GM21423 (cell line): ENCODE data around the gene SDCCAG8.

Experiments used
- ATAC-seq: cut with Tn5 transposase; IDR thresholded peaks from one replicate; pipeline ENCODE4 v1.9.1; 2021; ENCODE audit warnings: mild to moderate bottlenecking, moderate library complexity; ENCODE audit not compliant: unreplicated experiment

The SDCCAG8 gene

DNA sequence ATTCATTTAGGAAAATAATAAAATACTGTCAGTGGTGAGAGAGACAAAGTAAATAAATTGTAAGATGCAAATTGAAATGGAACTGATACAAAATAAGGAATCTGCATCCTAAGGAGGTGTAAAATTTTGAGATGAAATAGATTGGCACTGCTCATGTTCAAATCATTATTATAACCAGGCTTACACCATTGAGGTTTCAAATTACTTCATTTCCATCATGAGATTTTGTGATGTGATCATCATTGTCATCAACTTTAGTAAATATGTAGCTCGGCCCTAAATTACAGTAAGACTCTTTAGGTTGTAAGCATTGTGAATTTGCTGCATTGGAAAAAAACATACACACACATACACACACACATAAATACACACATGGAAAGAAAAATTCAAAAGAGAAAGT lies 123.4 kb downstream of the SDCCAG8 start:
- ATAC-seq = no peak

DNA sequence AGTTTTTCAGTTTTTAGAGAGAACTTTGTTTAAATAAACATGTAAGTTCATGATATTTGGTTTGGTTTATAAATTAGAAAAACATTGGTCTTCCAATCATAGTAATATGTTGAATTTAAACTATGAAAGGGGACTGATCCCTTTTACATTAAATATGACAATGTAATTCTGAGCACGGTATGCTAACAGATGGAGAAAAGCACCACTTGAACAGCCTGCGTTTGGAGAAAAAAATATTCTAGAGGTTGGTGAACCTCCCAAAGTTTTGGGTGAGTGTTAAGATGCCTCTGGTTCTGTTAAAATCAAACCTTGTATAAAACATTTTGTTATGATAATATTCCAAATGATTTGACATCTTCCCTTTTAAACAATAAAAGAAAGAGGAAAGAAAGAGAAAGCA lies 123.9 kb downstream of the SDCCAG8 start:
- ATAC-seq = no peak

DNA sequence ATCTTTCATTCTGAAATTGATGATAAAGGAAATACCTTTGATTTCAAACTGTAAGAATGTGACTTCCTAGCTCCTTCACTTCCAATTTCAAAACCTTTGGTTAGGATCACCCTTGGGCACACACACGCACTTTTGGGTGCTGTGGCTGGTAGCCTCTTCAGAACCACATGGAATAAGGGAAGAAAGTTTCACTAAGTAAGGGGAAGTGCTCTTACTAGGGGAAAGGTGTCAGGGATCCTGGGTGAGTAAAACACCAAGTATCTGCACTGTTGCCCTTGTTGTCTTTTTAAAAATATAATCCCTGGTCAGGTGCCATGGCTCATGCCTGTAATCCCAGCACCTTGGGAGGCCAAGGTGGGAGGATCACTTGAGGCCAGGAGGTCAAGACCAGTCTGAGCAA lies 132.4 kb downstream of the SDCCAG8 start:
- ATAC-seq = no peak

DNA sequence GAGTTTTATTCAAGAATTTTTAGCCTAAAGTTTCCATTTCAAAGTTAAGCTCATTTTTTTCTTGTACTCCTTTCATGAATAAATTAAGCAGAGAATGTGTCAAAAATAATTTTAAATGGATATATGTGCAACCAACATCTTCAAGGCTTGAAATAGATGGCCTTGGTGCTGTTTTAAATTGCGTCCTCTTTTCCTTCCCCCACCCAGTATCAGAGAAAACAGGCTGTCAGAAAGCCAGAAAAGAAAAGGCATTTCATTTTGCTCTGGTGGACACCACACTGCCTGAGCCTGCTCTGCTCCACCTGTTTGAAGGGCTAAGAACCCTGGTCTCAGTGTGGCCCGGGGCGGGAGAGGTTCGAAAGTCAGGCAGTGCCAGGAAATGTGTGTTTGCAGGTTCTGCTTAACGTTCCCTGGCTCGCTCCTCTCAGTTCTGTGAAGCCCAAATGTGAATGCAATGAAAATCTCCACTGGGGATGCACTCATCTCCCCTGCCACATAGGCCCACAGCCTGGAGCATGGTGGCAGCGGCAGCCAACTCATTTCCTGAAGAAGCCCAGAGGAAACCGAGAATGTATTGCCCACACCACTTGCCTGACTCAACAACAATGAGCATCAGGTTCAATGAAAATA lies 134.4 kb downstream of the SDCCAG8 start:
- no peak for ATAC-seq

DNA sequence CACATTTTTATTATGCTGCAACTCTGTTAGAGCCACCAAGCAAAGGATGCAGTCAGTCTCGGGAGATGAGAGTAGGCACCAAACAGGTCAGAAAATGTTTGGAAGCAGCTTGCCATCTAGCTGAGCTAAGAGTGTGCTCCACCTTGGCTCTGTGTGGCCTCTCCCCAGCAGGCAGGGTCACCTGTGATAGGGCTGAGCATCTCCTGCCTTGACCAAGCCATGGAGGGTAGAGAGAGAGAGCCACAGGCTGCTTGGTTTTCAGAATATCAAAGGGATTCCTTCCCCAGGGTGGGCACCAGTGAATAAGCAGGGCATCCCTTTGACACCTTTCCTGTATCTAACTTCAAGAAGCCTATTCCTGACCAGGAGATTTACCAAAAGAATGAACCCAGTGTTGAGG lies 135.5 kb downstream of the SDCCAG8 start:
- ATAC-seq = no peak

DNA sequence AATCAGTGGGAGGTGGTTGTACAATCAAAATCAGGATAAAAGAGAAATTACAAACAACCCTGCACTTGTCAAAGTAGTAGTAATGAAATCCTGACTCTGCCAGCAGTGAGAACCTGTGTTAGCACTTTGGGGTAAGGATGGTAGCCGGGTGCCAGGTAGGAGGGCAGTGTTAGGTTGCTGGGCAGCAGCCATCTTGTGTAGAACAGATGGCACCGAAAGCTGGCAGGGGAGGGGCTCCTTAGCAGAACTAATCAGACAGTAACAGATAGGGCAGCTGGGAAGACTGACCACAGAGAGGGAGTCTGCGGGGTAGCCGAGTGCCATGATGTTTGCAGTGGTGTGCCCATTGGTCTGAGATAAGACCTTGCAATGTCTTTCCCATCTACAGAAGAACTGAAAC lies 137.3 kb downstream of the SDCCAG8 start:
- ATAC-seq = no peak

DNA sequence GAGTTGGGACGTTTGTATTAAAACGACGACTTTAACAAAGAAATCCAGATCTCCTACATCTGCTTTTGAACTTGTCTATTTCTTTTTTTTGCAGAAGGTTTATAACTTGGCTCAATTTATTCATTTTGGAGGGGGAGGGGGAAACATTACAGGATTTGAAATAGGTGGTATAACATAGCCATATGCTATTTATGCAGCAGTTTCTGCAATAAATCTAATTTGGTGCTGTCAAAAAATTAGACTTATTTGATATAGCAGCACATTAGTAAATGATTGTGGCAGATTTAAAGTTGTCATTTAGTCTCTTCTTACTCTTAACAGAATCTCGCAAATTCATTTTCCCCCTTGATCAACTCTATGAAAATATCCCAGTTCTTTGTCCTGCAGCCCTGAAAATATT lies 138.2 kb downstream of the SDCCAG8 start:
- no peak for ATAC-seq

DNA sequence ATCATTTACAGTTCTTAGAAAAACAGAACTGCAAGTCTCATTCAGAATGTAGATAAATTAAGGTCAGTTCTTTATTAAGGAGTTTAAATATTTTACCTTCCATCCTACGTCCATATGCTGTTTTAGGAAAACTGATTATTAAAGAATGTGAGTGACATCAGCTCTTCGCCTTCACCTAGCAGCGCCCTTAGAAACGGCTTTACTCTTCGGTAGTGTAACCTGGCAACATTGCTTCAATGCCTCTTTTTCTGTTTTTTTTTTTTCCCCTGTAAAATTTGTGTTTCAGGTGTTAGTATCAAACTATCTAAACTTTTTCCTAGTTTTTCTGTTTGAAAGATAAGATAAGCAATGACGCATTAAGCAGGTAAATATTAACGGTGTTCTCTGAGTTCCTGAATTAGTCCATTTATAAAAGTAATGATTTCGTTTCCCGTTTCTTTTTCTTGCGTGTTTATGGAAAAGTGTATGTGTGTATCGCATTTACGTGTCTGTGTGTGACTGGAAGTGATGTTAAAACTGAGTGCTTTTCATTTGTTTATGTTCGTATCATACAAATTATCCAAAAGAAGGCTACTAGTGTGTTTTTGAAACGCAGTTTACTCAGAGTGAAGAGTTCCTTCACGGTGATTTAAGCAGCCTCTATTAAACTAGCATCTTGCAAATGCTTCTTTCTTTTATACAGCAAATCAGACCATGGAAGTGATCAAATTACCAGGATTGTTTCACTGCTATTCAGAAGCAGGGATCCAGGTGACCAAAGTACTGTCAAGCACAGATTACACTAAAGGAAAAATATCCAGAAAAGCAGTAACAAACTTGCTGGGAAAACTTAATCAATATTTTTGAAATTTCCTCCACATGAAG lies 139.0 kb downstream of the SDCCAG8 start:
- ATAC-seq = no peak

DNA sequence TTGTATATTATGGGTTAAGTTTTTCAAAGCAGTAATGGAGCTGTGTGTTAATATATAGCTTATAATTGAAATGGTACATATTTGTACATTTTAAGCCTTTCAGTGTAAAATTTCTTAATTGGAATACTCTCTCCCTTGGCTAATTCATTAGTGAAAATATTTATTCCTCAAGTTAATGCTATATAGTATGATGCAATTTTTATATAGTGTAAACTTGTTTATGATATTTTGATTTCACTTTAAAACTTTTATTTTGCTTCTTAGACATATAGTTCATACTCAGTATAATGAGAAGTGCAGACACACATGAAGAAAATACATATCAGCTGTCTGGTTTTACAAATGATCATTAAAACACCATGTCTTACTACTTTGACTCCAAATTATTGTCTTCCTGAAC lies 140.6 kb downstream of the SDCCAG8 start:
- no peak for ATAC-seq

DNA sequence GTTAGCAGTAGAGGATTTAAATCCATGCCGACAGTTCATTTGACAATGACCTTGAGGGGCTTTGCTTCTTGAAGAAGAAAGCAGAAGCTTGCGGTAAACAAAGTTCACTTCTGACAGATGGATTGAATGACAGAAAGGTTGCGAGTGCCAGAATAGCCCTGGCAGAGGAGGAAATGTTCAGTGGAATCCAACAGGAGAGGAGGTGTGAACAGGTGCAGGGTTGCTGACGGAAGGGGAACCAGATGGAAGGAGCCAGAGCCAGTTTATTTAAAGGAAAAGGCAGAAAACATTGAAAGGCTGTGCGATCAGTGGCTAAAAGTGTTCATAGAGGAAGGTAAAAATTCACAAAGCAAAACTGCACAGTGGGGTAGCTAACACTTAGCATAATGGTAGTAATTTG lies 141.0 kb downstream of the SDCCAG8 start:
- ATAC-seq = no peak

DNA sequence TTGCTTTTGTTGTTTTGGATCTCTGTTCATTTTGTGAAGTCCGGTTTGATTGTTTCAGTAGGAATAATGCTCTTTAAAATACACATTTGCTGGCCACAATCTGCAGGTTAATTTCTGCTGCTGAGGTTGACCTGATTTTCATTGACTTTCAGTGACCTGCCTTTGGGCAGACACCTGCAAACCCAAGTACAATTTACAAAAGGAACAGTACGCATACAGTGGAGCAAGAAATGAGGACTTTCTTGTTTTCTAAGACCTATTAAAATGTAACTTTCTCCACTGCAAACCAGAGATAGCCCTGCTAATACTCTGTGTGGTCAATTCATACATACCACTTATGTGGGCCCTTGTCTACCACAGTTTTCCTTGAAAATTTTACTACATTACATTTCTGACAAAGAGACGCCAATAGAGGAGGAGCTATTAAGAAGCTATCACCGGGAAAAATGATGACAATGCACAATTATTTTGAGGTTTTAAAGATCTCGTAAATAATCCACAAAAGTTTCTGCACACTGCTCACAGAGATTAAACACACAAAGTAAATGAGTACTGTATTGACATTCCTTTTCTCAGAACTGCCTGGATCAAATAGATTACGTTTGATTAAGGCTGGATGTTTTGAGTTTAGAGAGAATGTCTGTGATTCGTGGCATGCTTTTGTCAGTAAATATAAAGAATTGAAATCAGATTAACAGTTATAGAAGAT lies 141.9 kb downstream of the SDCCAG8 start:
- ATAC-seq = no peak

DNA sequence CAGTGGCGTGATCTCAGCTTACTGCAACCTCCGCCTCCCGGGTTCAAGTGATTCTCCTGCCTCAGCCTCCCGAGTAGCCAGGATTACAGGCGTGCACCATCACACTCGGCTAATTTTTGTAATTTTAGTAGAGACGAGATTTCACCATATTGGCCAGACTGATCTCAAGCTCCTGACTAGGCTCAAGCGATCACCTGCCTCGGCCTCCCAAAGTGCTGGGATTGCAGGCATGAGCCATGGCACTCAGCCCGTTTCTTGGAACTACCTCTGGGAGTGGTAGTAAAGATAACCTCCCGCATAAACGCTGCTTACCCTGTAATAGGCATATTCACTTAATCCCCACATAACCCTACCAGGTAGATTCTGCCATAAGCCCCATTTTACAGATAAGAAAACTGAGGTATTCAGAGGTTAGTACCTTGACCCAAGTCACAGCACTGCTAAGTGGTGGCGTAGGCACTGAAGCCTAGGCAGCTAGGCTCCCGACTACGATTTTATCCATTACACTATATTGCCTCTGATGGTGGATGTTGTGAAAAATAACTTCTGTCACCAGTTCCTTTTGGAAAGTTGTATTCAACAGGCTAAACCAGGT lies 143.8 kb downstream of the SDCCAG8 start:
- ATAC-seq = no peak

DNA sequence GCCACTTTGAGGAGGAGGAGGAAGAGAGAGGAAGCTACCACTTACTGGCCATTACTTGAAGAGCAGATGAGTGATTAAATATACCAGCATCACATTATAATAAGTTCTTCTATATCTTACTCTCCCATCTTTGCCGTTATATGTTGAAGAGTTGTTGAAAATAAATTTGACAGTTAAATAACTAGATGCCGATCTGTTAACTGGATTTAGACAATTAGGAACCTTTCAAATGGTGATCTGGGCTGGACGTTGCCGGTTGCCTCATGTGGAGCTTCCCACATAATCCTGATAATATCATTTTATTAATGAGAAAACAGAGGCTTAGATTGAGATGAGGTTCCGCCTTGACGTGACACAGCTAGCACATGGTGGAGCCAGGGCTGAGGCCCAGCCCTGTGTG lies 147.0 kb downstream of the SDCCAG8 start:
- ATAC-seq = no peak

DNA sequence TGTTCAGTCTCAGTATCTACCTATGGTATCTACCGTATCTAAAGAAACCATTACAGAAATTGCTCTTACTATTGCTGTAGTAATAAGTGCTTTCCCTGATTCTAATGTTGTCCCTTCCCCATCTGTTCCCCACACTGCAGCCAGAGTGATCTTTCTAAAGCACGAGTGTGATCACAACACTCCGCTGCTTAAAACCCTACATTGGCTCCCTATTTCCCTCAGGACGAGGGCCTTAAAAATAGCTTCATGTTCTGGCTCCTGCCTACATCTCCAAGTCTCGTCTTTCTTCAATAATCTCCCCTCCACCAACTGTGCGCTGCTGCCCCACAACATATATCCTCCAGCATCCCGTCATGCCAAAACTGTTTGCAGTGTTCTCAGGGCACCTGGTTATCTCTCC lies 150.6 kb downstream of the SDCCAG8 start:
- no peak for ATAC-seq

DNA sequence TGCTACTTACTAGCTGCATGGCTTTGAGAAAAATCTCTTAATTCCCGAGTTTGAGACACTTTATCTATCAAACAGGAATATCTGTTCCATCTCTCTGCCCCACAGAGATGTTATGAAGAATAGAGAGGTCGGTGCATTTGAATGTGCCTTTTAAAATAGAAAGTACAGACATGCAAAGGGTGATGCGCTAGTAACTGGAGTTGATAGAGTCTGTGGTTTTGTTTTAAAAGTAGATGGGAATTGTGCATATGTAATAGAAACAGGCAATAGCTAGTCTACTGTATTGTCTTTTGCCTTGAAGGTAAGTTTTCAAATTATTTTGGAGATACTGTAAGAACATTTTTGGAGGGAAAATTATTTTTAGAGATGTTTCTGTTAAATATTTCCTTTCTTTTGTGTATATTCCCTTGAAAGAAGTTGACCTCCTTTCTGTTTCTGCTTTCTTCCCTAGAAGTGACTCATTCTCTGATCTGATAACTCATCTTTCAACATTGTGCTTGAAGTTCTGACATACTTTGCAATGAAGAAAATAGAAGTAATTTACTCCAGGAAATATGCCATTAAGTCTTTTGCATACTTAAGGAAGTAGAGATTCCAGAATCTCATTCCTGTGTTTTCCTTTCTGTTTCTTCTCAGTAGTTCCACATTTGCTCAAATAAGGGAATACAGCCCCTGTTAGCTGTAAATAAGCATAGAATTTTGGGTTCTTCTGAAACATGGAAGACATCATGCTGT lies 151.6 kb downstream of the SDCCAG8 start:
- no peak for ATAC-seq

DNA sequence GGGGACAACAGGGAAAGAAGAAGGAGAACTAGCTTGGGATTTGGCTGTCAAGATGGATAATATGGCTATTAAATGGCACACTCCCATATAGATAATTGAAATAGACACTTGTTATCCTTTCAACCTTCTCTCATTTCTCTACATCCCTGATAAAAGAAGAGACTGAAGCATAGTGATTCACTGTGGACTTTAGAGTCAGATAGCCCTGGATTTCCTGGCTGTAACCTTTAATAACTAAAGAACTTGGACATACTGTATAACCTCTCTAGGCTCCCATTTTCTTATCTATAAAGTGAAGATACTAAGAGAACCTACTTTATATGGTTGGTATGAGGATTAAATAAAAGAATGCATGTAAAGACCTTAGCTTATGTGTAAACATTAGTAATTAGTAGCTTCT lies 152.6 kb downstream of the SDCCAG8 start:
- no peak for ATAC-seq

DNA sequence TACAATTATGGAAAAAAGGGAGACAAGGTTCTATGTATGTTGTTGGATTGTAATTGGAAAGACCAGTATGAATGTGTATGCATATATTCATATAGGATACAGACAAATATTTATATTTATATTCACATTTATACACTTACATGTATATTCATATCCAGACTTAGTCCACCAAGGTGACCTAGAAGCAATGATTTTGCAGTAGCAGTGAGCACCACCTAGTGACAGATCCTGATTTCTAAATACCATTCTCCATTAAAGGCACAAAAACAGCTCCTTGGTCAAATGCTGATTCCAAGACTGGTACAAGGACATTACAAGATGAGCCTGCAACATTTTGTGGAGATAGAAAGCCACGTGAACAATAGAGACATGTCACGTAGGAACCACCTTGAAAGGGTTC lies 153.4 kb downstream of the SDCCAG8 start:
- ATAC-seq = no peak

DNA sequence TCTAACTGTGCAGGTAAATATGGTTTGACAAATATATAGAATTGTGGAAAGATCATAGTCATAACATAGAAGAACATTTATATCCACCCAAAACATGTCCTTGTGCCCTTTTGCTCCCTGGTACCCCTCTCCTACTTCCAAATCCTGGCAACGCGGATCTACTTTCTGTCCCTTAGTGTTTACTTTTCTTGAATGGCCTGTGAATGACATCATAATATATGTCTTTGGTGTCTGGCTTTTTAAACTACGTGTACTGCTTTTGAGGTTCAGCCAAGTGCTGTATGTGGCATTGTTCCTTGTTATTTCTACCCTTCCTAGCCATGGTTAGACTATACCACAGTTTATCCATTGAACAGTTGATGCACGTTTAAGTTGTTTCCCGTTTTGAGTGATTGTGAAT lies 155.6 kb downstream of the SDCCAG8 start:
- no peak for ATAC-seq

DNA sequence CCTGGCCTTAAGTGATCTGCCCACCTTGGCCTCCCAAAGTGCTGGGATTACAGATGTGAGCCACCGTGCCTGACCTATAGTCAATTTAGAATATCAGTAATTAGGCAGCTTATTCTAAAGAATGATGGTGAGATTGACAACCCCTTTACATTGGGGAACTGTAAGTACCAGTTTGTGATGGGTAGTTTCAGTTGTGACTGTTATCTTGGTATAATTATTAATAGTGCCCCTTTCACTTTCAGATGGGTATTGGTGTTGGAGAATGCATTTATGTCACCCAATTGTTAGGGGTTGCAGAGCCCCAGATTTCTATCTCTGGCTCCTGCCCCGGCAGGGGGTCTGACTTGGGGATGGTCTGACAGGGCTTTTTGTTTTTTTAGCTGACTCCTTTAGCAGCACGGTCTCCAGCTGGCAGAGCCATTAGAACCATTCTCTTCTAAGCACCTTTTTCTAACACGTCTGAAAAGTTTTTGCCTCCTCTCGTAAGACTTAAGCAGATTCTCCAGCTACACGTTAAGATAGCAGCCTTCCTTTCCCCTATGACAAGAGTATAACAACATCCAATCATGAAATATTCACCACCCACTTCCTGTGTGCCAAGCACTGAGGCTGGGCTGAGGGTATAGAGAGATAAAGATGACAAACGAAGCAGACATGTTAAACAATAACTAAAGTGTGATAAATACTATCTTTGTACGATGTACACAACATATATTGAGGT lies 157.8 kb downstream of the SDCCAG8 start:
- ATAC-seq = peak; percentile 70

DNA sequence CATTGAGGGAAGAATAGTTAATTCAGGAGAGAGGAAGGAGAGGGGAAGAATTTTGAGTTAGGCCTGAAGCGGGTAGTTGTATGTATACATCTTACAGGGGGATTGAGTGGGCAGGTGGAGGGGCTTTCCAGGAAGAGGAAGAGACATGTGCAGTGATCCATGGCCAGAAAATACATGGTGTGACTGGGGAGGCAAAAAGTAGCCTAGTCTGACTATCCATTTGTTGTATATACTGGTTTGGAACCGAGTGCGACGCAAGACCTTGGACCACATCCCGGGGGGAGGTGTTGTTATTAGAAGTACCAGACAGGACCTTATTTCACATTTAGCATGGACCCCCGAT lies 158.3 kb downstream of the SDCCAG8 start:
- no peak for ATAC-seq
